HepG2 (cell line): ENCODE measurements around the gene MMP28.

Source experiments
- CHD2 ChIP-seq: IDR thresholded peaks from 2 replicates; pipeline ENCODE4 v1.6.1; 2011; ENCODE audit warnings: low read depth, low read length, improper control_type of control experiment
- SAP130 ChIP-seq: IDR thresholded peaks from 2 replicates; pipeline ENCODE4 v1.6.1; 2016; ENCODE audit warnings: low read depth
- TBL1XR1 ChIP-seq: fragments of 150-350 bp; IDR thresholded peaks from 2 replicates; pipeline ENCODE4 v1.6.1; 2014; ENCODE audit warnings: borderline replicate concordance, low read length; ENCODE audit not compliant: partially characterized antibody
- ZNF253 ChIP-seq: sonication (generic); formaldehyde crosslinking; IDR thresholded peaks from 2 replicates; pipeline ENCODE4 v1.8.0; 2022; ENCODE audit warnings: mild to moderate bottlenecking, missing genetic modification reagents, borderline replicate concordance
- ZNF501 ChIP-seq: sonication (generic); formaldehyde crosslinking; IDR thresholded peaks from 2 replicates; pipeline ENCODE4 v1.5.1; 2020; ENCODE audit warnings: mild to moderate bottlenecking, moderate library complexity, missing genetic modification reagents
- TF ChIP-seq, protein P1 (sequence below): sonication (generic); formaldehyde crosslinking; IDR thresholded peaks from 2 replicates; pipeline ENCODE4 v1.5.0; 2020; ENCODE audit warnings: mild to moderate bottlenecking, missing genetic modification reagents, moderate library complexity

DNA sequence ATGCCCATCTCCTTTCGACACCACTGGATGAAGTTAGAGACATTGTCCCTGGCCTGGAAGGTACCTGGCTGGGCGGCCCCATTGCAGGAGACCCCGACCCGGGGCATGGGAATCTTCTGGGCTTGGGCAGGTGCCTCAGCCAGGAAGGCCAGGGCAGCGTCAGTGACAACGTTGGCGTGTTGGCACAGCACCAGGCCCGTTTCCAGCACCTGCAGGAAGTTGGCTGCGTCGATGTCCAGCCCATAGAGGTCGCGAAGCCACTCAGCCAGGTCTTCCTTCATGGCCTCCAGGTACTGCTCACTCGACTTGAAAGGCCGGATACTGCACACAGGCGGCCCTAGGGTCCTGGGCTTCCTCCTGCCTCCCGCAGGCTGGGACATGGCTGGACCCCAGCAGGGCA lies 43.0 kb downstream of the MMP28 start:
- TF ChIP-seq CHD2 (no peak), TBL1XR1 (no peak), ZNF501 (CRISPR knock-in tag) (no peak), SAP130 (CRISPR knock-in tag) (no peak), ZNF253 (CRISPR knock-in tag) (no peak)
- TF ChIP-seq, protein P1, sequence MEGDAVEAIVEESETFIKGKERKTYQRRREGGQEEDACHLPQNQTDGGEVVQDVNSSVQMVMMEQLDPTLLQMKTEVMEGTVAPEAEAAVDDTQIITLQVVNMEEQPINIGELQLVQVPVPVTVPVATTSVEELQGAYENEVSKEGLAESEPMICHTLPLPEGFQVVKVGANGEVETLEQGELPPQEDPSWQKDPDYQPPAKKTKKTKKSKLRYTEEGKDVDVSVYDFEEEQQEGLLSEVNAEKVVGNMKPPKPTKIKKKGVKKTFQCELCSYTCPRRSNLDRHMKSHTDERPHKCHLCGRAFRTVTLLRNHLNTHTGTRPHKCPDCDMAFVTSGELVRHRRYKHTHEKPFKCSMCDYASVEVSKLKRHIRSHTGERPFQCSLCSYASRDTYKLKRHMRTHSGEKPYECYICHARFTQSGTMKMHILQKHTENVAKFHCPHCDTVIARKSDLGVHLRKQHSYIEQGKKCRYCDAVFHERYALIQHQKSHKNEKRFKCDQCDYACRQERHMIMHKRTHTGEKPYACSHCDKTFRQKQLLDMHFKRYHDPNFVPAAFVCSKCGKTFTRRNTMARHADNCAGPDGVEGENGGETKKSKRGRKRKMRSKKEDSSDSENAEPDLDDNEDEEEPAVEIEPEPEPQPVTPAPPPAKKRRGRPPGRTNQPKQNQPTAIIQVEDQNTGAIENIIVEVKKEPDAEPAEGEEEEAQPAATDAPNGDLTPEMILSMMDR (CRISPR knock-in tag): no peak
